Activated B cell treated with CpG ODN at 0.5 μM for 24 hours (primary cell): ENCODE measurements around the gene MPL. TPM values are rescaled to one million over a fixed set of nuclear protein-coding genes. Genes with fewer than 3 reads are reported as not detected.

Experiments used
- ATAC-seq: fragments of 200-7000 bp; cut with Tn5 transposase; one replicate; pipeline ENCODE4 v1.10.0; 2021; ENCODE audit warnings: low read depth, mild to moderate bottlenecking, moderate library complexity
- CTCF ChIA-PET: fragments of 350-600 bp; sonication (Branson Sonifier 250); formaldehyde crosslinking; loops from one replicate; lab custom pipeline; 2021; ENCODE audit warnings: antibody characterized with exemption; lab: Charles Lee
- POLR2A ChIA-PET: fragments of 350-600 bp; sonication (Branson Sonifier 250); formaldehyde crosslinking; loops from one replicate; lab custom pipeline; 2021; ENCODE audit warnings: antibody characterized with exemption; lab: Charles Lee
- DNase-seq: peaks from one replicate; pipeline ENCODE4 v3.0.0; 2022
- H3K27ac Mint-ChIP-seq: one replicate; pipeline ENCODE4 v1.8.0; 2020; ENCODE audit warnings: mixed read lengths
- H3K27me3 Mint-ChIP-seq: one replicate; pipeline ENCODE4 v1.8.0; 2021; ENCODE audit warnings: mixed read lengths
- H3K36me3 Mint-ChIP-seq: one replicate; pipeline ENCODE4 v1.8.0; 2021; ENCODE audit warnings: low read depth, mixed read lengths
- H3K4me1 Mint-ChIP-seq: one replicate; pipeline ENCODE4 v1.8.0; 2021; ENCODE audit warnings: mixed read lengths
- H3K4me3 Mint-ChIP-seq: one replicate; pipeline ENCODE4 v1.8.0; 2020; ENCODE audit warnings: mild to moderate bottlenecking, mixed read lengths
- H3K9me3 Mint-ChIP-seq: one replicate; pipeline ENCODE4 v1.8.0; 2020; ENCODE audit warnings: mixed read lengths
- CTCF ChIP-seq: fragments of 200-600 bp; IDR thresholded peaks from one replicate; pipeline ENCODE4 v1.8.0; 2022; ENCODE audit warnings: antibody characterized with exemption, mild to moderate bottlenecking
- intact Hi-C: fragments of 100-400 bp; cut with micrococcal nuclease; formaldehyde crosslinking; loops from one replicate; pipeline ENCODE4 v1.15.1; 2024
- total RNA-seq: library from RNA; stranded (reverse); gene quantifications from 2 replicates; pipeline ENCODE4 v1.2.3, GENCODE V29; 2022

Gene MPL
- total RNA-seq, 1 donor from 2014 or later: not detected

DNA sequence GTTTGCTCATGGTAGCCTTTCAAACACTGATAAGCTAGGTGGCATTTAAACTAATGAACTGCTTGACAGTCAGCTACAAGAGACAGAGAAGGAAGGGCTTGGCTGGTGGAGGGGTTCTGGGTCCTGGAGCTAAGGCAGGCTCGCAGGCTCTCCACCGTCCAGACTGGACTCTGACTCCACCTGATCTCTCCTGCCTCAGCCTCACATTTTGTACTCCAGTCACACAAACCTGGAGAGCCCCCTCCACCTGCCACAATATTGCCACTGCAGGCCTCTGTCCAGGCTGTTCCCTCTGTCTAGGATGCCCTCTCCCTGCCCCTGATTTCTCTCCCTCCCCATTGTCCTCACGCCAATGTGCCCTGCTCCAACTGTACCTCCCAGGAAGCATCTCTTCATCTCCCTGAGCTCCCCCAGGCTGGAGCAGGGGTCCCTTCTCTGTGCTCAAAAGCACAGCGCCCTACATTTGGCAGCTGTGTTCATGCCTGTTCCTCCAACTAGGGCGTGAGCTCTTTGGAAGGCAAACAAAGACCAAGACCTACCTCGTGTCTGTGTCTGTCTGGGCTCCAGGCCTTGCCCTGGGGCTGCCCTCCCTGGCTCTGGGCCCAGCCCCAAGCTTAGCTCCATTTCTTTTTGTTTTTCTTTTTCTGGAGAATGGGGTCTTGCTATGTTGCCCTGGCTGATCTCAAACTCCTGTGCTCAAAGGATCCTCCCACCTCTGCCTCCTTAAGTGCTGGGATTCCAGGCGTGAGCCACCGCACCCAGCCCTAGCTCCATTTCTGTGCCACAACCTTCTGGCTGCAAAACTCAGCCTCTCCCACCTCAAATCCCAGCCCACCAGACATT lies 33.9 kb upstream of the MPL start:
- no peaks in the 10 kb centered on the region for H3K4me1 Mint-ChIP-seq
- H3K9me3 Mint-ChIP-seq: no peaks in the 10 kb centered on the region
- no peak overlapping the region for H3K4me3 Mint-ChIP-seq
- H3K27ac Mint-ChIP-seq: no peak overlapping the region
- DNase-seq: no peak
- H3K27me3 Mint-ChIP-seq: peaks cover 7% of the 10 kb centered on the region
- ATAC-seq: no peak
- ChIA-PET POLR2A (no interaction called here), CTCF (interaction anchor here (0.7 kb wide), 1 partner anchor 111 kb away, joined by 3 read pairs; no protein-coding TSS in a partner anchor)
- H3K36me3 Mint-ChIP-seq: no peaks in the 10 kb centered on the region
- TF ChIP-seq CTCF: no peak
- intact Hi-C loops: no loop called here

DNA sequence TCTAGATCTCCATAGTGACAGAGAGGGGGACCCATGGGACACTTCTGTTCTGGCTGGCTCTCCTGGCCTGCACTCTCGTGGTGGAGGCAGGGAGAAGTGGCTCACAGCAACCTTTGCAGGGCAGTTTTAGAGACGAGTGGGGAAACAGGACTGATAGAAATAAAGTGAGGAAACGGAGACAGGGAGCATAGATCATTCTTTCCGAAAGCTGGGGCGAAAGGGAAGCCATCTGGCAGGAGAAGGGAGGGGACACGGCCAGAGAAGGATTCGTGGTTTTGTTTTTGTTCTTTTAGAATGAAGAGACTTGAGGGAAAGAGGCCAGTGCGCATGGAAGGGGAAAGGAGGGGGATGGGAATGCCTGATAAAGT lies 33.3 kb upstream of the MPL start:
- Mint-ChIP-seq H3K9me3 (no peaks in the 10 kb centered on the region), H3K4me1 (no peaks in the 10 kb centered on the region), H3K36me3 (no peaks in the 10 kb centered on the region), H3K27ac (no peak overlapping the region), H3K4me3 (no peak overlapping the region), H3K27me3 (peaks cover 7% of the 10 kb centered on the region)
- ChIA-PET POLR2A (no interaction called here), CTCF (no interaction called here)
- intact Hi-C loops: no loop called here
- DNase-seq (no peak), ATAC-seq (no peak)
- no peak for TF ChIP-seq CTCF

DNA sequence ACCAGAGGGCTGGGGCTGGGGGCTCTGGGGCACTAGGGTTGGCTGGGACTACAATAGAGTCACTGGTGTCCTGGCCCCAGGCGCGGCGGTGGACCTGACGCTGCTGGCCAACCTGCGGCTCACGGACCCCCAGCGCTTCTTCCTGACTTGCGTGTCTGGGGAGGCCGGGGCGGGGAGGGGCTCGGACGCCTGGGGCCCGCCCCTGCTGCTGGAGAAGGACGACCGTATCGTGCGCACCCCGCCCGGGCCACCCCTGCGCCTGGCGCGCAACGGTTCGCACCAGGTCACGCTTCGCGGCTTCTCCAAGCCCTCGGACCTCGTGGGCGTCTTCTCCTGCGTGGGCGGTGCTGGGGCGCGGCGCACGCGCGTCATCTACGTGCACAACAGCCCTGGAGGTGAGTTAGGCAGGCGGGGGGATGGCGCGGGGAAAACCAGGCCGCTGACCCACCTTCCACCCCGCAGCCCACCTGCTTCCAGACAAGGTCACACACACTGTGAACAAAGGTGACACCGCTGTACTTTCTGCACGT lies 32.8 kb upstream of the MPL start:
- Mint-ChIP-seq H3K36me3 (no peaks in the 10 kb centered on the region), H3K27ac (no peak overlapping the region), H3K27me3 (peaks cover 7% of the 10 kb centered on the region), H3K4me1 (no peaks in the 10 kb centered on the region), H3K4me3 (no peak overlapping the region), H3K9me3 (no peaks in the 10 kb centered on the region)
- ATAC-seq (no peak), DNase-seq (no peak)
- ChIA-PET POLR2A (no interaction called here), CTCF (no interaction called here)
- no peak for TF ChIP-seq CTCF
- intact Hi-C loops: no loop called here

DNA sequence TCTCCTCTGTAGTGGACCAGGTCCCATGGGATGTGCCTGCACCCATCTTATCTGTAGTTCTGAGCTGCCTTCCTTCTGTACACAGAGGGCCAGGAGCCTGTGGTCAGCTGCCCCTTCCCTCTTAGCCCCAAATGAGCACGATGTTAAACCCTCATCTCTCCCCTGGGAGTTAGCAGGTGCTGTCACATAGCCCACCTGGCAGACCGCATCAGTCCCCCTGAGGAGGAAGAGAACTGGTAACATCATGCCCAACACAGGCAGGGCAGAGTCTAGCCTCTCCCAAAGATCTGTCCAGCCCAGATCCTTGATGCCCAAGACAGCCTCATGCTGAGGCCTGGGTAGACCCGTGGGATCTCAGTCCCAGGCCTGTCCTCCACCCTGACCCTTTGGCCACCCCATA lies 32.2 kb upstream of the MPL start:
- H3K4me1 Mint-ChIP-seq: no peaks in the 10 kb centered on the region
- no peak for ATAC-seq
- H3K27me3 Mint-ChIP-seq: peaks cover 7% of the 10 kb centered on the region
- no peaks in the 10 kb centered on the region for H3K9me3 Mint-ChIP-seq
- ChIA-PET POLR2A (no interaction called here), CTCF (no interaction called here)
- TF ChIP-seq CTCF: no peak
- no peaks in the 10 kb centered on the region for H3K36me3 Mint-ChIP-seq
- intact Hi-C loops: no loop called here
- no peak overlapping the region for H3K4me3 Mint-ChIP-seq
- no peak for DNase-seq
- no peak overlapping the region for H3K27ac Mint-ChIP-seq

- ATAC-seq (no peak), DNase-seq (no peak)
- H3K36me3 Mint-ChIP-seq: no peaks in the 10 kb centered on the region
- CTCF ChIA-PET: no interaction called here
- no peaks in the 10 kb centered on the region for H3K9me3 Mint-ChIP-seq
- H3K4me1 Mint-ChIP-seq: no peaks in the 10 kb centered on the region
- no peak overlapping the region for H3K4me3 Mint-ChIP-seq
- POLR2A ChIA-PET: no interaction called here
- peaks cover 7% of the 10 kb centered on the region for H3K27me3 Mint-ChIP-seq
- intact Hi-C loops: no loop called here
- TF ChIP-seq CTCF: no peak
- H3K27ac Mint-ChIP-seq: no peak overlapping the region
Observed at GRCh38 chr1:43305926-43306687, 31.5 kb upstream of the MPL start.
